GM23248 (cell line): Measurements from ENCODE around the gene HEPN1.

Experiments
- EZH2 ChIP-seq: fragments of 200-600 bp; sonication (generic); IDR thresholded peaks from 2 replicates; pipeline ENCODE4 v1.6.1; 2018; ENCODE audit warnings: antibody characterized with exemption, mild to moderate bottlenecking; ENCODE audit not compliant: insufficient read depth, poor library complexity, severe bottlenecking
- EZH2phosphoT487 ChIP-seq: fragments of 200-600 bp; sonication (generic); IDR thresholded peaks from 2 replicates; pipeline ENCODE4 v1.6.1; 2018; ENCODE audit warnings: antibody characterized with exemption, moderate library complexity, mild to moderate bottlenecking, low read depth; ENCODE audit not compliant: insufficient read depth

- TF ChIP-seq EZH2phosphoT487 (no peak), EZH2 (no peak)
These were observed at the start of gene HEPN1 for GRCh38 chr11:124918950-124919349.
